OCI-LY1 (cell line): ENCODE results near the gene ZNF438.

Source experiments
- EZH2 ChIP-seq: fragments of 200-600 bp; sonication (generic), shearing (Covaris generic); IDR thresholded peaks from 2 replicates; pipeline ENCODE4 v1.8.0; 2017; ENCODE audit warnings: borderline replicate concordance, mixed run types, mild to moderate bottlenecking, antibody characterized with exemption, low read length, moderate library complexity, mixed read lengths
- TF ChIP-seq, protein P1 (sequence below): fragments of 200-600 bp; sonication (generic), shearing (Covaris generic); IDR thresholded peaks from 2 replicates; pipeline ENCODE4 v1.5.1; 2017; ENCODE audit warnings: mild to moderate bottlenecking, antibody characterized with exemption, low read length, moderate library complexity, mixed read lengths

DNA sequence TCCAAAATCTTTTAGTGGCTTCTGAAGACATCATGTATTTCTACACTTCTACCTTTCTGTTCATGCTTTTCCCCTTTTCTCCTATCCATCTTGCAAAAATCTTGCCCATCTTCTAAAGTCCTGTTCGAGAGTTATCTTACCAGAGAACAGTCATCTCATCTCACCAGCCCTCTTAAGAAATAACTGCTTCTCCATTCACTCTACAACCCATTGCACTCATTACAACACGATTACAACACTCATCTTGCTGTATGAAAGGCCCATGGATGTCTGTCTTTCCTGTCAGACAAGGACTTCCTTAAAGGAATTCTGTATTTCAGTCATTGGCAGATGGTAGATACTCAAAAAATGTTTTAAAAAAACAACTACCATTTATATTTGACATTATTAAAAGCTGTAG, 30.8 kb downstream of the ZNF438 start:
- TF ChIP-seq, protein P1, sequence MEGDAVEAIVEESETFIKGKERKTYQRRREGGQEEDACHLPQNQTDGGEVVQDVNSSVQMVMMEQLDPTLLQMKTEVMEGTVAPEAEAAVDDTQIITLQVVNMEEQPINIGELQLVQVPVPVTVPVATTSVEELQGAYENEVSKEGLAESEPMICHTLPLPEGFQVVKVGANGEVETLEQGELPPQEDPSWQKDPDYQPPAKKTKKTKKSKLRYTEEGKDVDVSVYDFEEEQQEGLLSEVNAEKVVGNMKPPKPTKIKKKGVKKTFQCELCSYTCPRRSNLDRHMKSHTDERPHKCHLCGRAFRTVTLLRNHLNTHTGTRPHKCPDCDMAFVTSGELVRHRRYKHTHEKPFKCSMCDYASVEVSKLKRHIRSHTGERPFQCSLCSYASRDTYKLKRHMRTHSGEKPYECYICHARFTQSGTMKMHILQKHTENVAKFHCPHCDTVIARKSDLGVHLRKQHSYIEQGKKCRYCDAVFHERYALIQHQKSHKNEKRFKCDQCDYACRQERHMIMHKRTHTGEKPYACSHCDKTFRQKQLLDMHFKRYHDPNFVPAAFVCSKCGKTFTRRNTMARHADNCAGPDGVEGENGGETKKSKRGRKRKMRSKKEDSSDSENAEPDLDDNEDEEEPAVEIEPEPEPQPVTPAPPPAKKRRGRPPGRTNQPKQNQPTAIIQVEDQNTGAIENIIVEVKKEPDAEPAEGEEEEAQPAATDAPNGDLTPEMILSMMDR, result no peak
- TF ChIP-seq EZH2, result no peak
